HG02642 (cell line): ENCODE measurements around the gene EPB41L5.
"Not testable (repeated sequence)": the region's sequence is repeated elsewhere in the genome, so short reads cannot be mapped to it uniquely, and the experiment has no call there.

Experiments used
- ATAC-seq: cut with Tn5 transposase; IDR thresholded peaks from one replicate; pipeline ENCODE4 v1.9.1; 2021; ENCODE audit warnings: mild to moderate bottlenecking; ENCODE audit not compliant: unreplicated experiment, poor library complexity

EPB41L5 gene

DNA sequence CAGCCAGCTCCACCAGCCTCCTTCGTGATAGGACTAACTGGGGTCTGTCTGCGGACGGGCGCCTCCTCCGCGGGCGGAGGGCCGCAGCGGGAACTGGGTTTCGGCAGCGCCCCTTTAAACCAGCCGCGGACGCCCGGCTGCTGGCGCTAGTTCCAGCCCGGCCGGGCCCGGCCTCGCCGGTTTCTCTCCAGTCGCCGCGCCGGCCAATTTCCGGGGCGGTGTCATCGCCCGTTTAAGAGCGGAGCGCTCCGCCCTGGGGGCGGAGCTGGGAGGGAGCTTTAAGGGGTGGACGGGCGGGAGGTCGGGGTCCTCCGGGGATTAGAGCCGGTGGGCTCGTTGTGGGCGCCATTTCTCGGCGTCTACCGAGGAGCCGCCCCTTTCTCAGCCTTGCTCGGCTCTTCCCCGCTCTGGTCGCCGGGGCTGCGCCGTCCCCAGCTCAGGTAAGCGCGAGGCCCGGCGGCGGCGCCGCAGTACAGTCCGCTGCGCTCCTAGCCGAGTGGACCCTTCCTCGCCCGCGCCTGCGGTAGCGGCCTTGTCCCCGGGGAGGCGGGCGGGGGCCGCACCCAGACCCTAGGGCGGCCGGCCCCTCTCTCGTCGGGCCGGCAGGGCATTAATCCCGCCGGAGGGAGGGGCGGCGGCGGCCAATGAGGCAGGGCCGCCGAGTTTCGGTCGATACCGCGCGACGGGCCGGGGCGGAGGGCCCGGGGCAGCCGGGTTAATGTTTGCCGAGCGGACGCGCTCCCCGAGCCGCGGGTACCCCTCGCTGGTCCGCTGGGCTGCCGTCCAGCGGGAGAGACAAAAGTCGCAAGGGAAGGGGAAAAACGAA, at the start of gene EPB41L5:
TSS of gene EPB41L5 (plus strand) at position 307 of the 826 bp plus-strand sequence. CDS start 6,008 bp downstream, outside the sequence.
- ATAC-seq: peak; percentile 95

DNA sequence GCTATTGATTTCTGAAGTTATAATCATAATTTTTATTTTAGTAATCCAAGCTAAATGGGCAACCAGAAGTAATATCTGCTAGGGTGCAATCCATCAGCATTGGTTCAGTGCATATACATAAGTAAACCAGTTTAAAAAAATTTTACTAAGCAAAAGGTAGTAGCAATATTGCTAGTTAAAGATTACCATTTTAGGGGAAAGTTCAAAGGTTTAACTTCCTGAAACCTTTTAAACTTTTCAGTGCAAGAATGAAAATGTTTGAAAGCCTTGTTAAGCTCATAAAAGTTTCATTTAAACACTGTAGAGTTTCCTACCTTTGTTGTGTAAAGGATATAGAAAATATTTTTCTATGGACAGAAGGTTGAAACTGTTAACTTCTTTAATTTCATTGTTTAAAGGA, 31.0 kb upstream of the EPB41L5 start:
- no peak for ATAC-seq

DNA sequence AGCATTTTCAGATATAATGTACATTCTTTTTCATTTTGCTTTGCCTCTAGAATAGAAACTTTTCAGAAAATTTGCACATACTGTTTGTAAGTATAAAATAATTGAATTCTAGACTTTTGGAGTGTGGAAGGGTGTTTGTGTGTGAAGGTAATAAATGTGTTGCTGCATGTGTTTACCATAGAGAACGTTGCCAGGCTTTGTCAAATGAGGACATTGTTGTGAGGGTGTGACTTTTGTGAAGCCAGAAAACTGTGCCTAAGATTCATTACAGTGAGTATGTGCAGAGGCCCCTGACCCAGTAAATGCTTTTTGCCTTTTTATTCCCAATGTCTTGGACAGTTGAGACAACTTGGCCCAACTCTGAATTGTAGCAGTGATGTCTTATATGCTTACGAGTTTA, 30.4 kb upstream of the EPB41L5 start:
- no peak for ATAC-seq

DNA sequence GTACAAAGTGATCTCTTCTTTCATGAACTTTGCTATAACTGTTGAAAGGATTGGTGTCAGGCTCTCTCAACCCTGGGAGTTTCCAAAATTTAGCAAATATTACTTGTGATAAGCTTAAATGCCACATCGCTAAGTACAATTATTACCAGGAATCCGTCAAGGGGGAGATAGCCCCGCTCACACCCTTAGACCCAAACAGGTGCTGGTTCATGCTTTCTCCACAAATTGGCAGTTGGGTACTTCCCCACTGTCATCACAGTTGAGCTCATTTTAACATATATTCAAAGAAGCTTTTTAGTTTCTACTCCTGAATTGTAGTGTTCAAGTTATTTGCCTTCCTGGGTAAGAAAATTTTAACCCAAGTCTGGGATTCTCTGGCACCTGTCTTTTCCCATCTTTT, 29.8 kb upstream of the EPB41L5 start:
- ATAC-seq: no peak

DNA sequence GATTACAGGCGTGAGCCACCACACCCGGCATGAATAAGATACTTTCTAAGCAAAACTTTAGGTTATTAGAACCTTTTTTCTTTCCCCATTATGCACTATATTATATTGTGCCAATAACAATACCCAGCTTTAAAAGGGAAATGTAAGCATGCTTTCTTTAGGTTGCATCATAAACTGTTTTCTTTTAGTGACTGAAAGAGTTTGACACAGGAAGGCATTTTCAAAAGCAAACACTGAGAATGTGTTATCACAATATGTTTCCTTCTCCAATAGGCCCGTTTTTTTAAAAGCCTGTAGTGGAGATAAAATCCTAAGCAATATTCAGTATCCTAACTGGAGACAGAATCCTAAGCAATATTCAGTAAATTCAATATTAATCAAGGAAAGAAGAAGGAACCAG, 16.7 kb upstream of the EPB41L5 start:
- no peak for ATAC-seq

DNA sequence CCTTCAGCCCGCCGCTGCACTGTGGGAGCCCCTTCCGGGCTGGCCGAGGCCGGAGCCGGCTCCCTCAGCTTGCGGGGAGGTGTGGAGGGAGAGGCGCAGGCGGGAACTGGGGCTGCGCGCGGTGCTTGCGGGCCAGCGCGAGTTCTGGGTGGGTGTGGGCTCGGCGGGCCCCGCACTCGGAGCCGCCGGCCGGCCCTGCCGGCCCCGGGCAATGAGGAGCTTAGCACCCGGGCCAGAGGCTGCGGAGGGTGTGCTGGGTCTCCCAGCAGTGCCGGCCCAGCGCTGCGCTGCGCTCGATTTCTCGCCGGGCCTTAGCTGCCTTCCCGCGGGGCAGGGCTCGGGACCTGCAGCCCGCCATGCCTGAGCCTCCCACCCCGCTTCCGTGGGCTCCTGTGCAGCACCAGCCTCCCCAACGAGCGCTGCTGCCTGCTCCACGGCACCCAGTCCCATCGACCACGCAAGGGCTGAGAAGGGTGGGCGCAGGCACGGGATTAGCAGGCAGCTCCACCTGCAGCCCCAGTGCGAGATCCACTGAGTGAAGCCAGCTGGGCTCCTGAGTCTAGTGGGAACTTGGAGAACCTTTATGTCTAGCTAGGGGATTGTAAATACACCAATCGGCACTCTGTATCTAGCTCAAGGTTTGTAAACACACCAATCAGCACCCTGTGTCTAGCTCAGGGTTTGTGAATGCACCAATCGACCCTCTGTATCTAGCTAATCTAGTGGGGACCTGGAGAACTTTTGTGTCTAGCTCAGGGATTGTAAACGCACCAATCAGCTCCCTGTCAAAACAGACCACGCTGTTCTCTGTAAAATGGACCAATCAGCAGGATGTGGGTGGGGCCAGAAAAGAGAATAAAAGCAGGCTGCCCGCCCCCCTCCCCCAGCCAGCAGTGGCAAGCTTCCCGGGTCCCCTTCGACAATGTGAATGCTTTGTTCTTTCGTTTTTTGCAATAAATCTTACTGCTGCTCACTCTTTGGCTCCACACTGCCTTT, 15.7 kb upstream of the EPB41L5 start:
- ATAC-seq: not testable (repeated sequence)

DNA sequence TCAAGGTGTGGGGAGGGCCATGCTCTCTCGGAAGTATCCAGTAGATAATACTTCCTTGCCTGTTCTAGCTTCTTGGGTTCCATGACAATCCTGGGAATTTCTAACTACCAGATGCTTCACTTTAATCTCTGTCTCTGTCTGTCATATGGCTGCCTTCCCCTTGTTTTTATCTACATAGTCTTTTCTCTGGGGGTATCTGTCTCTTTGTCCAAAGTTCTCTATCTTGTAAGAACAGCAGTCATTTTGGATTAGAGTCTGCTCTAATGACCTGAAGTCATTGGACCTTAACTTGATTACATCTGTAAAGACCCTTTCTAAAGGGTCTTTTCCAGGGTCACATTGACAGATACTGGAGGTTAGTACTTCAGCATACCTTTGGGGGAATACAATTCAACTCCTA, 11.4 kb upstream of the EPB41L5 start:
- ATAC-seq: no peak

DNA sequence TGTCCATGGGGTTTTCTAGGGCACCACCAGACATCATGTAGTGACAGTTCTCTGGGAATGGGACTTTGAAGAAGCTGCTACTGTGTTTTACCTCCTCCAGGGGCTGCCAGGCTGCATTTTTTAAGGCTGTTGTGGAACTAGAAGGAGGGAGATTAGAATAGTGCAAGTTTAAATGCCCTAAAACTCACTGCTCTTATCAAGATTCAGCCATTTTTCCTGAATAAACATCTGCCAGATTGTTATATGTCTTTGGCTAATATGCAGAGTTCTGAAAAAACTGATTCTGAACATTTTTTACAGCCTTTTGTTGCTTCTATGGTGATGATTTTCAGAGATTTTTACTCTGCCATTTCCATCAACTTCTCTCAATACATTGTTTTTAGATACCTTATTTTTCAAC, 8.6 kb upstream of the EPB41L5 start:
- no peak for ATAC-seq

DNA sequence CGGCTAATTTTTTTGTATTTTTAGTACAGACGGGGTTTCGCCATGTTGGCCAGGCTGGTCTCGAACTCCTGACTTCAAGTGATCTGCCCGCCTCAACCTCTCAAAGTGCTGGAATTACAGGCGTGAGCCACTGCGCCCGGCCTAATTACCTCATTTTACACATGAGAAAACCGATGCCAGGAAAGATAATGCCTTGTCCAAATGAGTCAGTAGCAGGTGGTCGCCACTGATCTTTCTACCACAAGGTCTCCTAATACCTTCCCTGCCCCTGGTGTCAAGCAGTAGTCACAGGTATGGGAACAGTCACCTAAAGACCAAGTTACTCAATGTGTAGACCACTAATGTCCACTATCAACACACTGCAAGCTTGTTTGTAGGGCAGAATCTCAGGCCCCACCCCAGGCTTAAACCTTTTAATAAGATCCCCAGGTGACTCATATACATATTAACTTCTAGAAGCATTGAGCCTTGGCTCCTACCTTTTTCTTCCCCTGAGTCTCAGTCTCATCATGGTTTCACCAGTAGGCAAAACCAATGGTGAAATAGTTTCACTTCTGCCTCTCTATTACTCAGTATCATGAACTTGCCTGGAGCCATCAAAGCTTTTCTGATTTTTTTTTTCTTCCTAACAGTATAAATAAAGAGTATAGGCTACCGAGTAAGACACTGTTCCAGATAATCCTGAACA, 6.9 kb upstream of the EPB41L5 start:
- peak; percentile 88 for ATAC-seq

DNA sequence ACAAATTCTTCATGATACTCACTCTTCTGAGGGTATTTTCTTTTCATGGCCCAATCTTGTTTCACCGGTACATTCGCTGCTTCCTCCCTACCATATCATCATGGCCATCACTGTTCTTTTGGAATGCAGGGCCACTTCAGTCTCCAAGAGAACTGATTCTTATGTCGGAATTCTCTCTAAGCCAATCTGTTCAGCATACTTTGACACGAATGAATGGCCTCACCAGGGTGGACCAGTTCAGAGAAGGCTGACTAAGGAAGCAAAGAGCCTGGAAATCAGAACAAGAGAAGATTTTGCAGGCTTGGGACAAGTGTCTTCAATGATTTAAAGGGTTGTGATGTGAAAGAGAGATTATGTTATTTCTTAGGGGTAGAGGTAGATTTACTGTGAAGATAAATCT, 5.0 kb upstream of the EPB41L5 start:
- no peak for ATAC-seq

DNA sequence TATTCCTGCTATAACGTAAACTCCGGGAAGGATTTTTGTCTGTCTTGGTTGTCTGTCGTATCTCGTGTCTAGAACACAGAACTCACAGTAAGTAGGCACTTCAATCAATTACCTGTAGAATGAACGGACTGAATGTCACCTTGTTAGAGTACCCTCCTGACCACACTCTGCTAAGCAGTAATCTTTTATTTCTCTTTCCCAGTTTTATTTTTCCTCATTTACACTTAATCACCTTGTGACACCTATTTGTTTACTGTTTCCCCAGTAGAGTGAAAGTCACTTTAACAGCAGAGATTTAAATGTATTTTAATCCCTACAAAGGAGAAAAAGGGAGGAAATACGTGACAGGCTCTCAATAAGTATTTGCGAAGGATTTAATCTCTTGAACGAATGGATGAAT, 514 bp upstream of the EPB41L5 start:
- ATAC-seq: no peak

DNA sequence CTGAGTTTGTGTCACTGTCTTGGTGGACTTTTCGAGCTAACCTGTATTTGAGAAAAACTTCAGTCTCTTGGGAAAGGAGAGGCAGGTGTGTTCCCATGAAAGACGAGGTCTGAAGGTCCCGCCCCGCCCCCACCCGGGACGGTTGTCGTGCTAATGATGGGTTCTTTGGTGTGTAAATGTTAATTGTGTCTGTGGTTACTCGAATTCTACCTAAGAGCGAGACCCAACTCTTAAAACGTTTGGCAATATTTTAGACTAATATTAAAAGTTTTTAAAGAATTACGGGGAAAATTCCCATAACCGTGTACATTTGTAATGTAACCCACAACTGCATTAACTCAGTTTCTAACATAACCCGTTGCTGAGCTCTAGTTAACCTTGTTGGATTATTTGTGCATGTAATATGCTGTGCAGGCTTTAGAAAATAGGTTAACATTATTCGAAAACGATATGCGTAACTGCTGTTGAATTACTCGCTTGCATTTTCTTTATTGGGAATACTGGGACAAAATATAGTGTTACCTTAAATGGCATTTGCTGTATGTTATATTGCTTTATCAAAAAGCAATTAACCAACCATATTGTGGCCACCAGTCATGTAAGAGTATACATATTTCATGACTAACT, 833 bp downstream of the EPB41L5 start:
- ATAC-seq: no peak

DNA sequence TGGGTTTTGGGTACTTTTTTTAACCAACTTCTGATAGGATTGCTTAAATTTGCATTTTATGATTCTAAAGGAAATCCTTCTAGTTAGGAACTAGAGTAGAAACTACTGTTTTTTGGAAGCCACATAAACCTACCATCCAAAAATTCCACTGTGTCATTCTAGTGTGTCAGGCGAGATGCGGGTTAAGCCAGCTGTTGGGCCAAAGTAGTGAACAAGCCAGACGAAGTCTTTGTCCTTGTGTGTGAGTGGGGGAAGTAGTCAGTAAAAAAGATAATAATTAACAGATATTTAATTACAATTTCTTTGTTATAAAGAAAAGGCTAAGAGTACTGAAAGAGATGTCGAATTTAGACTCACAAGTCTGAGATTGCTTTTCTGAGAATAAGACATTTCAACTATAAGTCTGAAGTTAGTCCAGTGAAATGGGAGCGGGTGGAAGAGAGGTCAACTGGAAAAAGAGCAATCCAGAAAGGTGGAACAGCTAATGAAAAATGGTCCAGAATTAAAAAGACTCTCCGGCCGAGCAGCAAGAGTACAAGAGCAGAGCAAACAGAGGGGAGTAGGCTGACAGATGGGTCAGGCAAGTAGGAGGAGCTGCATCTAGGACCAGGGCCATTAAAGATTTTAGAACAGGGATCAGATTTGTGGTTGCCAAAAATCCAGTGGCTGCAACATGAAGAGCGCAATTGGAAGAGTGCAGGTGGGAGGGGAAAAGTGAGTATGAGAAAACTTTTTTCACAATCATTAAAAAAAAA, 1.5 kb downstream of the EPB41L5 start:
- no peak for ATAC-seq

DNA sequence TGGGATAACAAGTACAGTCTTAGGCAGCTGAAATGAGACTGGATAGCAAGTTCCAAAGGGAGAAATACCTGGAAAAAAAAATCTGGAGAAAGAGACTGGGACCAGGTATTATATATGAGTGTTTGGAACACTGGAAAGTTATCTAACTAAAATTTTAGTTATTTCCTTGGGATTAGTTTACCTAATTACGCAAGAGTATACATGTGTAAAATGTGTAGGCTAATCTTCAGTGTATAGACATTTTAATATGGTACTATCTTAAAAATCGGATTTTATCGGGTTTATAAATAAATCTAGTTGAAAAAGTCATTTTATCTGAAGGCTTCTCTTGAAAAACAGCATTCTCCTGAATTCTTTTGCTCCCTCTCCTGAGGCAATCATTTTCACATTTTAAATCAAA, 3.9 kb downstream of the EPB41L5 start:
- no peak for ATAC-seq

DNA sequence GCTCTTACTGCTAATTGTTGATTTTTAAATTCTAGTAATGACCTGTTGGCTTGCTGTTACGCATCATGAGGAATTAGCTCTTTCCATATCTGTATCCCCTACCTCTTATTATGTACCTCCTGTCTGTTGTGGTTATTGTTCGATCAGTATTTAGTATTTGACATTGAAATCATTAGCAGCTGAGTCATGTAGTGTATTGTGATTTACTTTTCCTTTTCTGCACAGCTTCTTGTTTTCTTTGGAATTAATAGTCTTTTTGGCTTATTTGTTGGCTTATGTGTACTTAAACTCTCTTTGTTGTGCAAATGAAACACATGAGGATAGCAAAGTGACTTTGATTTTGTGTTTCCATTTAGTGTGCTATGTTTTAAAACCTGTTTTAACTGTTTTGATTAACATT, 4.3 kb downstream of the EPB41L5 start:
- no peak for ATAC-seq

DNA sequence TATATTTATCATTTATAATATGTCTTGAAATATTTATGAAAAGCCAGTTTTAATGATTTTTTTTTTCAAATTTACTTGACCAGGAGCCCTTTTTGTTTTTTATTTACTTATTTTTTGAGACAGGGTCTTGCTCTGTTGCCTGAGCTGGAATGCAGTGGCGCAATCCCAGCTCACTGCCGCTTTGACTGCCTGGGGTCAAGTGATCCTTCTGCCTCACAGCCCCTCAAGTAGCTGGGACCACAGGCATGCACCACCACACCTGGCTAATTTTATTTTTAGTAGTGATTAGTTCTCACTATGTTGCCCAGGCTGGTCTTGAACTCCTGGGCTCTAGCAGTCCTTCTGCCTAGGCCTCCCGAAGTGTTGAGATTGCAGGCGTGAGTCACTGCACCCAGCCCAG, 5.7 kb downstream of the EPB41L5 start:
- ATAC-seq: no peak

DNA sequence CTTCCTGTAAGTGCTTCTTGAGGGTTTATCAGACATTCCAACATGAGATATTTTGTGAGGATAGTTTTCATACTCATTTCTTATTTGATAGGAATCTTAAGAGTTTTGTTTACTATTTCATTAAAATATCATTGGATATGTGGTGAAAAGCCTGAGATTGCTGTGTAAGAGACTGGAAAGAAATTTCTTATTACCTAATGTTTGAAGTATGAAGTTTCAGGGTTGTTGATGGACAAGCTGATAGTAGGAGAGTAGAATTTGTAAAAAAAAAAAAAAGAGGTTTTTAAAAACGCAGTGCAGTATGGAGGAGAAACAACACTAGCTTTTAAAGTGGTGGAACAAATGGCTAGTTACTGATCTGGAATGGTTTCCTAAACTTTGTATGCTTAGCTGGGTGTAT, 7.7 kb downstream of the EPB41L5 start:
- ATAC-seq: no peak

DNA sequence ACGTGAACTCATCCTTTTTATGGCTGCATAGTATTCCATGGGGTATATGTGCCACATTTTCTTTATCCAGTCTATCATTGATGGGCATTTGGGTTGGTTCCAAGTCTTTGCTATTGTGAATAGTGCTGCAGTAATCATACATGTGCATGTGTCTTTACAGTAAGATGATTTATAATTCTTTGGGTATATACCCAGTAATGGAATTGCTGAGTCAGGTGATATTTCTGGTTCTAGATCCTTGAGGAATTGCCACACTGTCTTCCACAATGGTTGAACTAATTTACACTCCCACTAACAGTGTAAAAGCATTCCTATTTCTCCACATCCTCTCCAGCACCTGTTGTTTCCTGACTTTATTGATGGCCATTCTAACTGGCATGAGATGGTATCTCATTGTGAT, 9.6 kb downstream of the EPB41L5 start:
- not testable (repeated sequence) for ATAC-seq

DNA sequence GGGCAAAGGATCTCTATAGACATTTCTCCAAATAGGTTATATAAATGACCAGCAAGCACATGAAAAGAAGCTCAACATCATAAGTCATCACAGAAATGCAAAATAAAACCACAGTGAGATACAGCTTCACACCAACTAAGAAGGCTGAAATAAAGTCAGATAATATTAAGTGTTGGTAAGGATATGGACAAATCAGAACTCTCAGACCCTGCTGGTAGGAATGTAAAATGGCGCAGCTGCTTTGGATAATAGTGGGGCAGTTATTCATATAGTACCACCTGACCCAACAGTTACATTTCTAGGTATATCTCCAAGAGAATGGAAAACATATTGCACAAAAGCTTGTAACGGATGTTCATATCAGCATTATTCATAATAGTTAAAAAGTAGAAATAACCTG, 14.0 kb downstream of the EPB41L5 start:
- no peak for ATAC-seq

DNA sequence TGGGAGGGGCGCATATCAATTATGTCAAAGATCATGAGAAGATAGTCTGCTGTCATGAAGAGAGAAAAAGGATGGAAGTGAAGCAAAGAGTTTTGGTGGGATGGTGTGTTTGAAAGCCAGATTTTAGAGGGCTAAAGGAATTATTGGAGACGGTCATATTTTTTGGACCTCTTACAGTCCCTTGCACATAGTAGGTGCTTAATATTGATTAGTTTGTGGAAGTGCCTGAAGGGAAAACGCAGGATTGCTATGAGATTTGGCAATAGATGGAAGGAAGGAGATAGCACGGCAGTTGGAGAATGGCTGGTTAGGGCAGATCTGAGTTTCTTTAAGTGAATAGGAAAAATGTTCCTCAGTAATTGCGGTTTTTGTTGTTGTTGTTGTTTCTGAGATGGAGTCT, 15.9 kb downstream of the EPB41L5 start:
- no peak for ATAC-seq
